Stimulated activated CD8-positive, alpha-beta memory T cell treated with anti-CD3 and anti-CD28 coated beads, Interleukin-4, amount 100 ng/mL, for 48 hours (primary cell): ENCODE measurements around the gene ST3GAL4.
A peak's percentile ranks its signal among the peaks of the same experiment; 100 is the strongest.

Source experiments
- DNase-seq: peaks from one replicate; pipeline ENCODE4 v3.0.0-alpha.2; 2020

ST3GAL4 gene

GRCh38 chr11:126430581-126431335 is 75.3 kb downstream of the ST3GAL4 start:
- DNase-seq: no peak

GRCh38 chr11:126431401-126432064 is 76.0 kb downstream of the ST3GAL4 start:
- DNase-seq: no peak

GRCh38 chr11:126432065-126432461 is 76.6 kb downstream of the ST3GAL4 start:
- no peak for DNase-seq

GRCh38 chr11:126432525-126432924 is 77.0 kb downstream of the ST3GAL4 start:
- DNase-seq: no peak

GRCh38 chr11:126433244-126433846 is 77.9 kb downstream of the ST3GAL4 start:
- DNase-seq: no peak

GRCh38 chr11:126433989-126434949 is 78.8 kb downstream of the ST3GAL4 start:
- DNase-seq: no peak

- no peak for DNase-seq
Observed at GRCh38 chr11:126434950-126435335, 79.5 kb downstream of the ST3GAL4 start.

GRCh38 chr11:126436209-126436755 is 80.8 kb downstream of the ST3GAL4 start:
- DNase-seq: no peak

GRCh38 chr11:126437731-126438130 is 82.2 kb downstream of the ST3GAL4 start:
- DNase-seq: no peak

- DNase-seq: no peak
Observed at GRCh38 chr11:126438272-126438671, 82.8 kb downstream of the ST3GAL4 start.

GRCh38 chr11:126438691-126439090 is 83.2 kb downstream of the ST3GAL4 start:
- DNase-seq: no peak

- no peak for DNase-seq
Observed at GRCh38 chr11:126440276-126440675, 84.8 kb downstream of the ST3GAL4 start.

GRCh38 chr11:126440792-126441514 is 85.5 kb downstream of the ST3GAL4 start:
- DNase-seq: peak; percentile 86

- DNase-seq: no peak
Observed at GRCh38 chr11:126443120-126443519, 87.6 kb downstream of the ST3GAL4 start.

GRCh38 chr11:126444072-126444471 is 88.6 kb downstream of the ST3GAL4 start:
- DNase-seq: no peak

GRCh38 chr11:126446581-126446980 is 91.1 kb downstream of the ST3GAL4 start:
- DNase-seq: no peak

GRCh38 chr11:126450198-126450597 is 94.7 kb downstream of the ST3GAL4 start:
- no peak for DNase-seq

GRCh38 chr11:126450806-126451205 is 95.3 kb downstream of the ST3GAL4 start:
- no peak for DNase-seq

- no peak for DNase-seq
Observed at GRCh38 chr11:126451211-126451802, 95.8 kb downstream of the ST3GAL4 start.

- DNase-seq: no peak
Observed at GRCh38 chr11:126452241-126453101, 97.0 kb downstream of the ST3GAL4 start.
